ENCODE measurements around the gene ATG16L2. TPM values are rescaled to one million over a fixed set of nuclear protein-coding genes. Genes with fewer than 3 reads are reported as not detected.

The ATG16L2 gene
- total and polyA plus RNA-seq, 4 donors, result 4.7 to 17.8 (median 7.4) TPM

DNA sequence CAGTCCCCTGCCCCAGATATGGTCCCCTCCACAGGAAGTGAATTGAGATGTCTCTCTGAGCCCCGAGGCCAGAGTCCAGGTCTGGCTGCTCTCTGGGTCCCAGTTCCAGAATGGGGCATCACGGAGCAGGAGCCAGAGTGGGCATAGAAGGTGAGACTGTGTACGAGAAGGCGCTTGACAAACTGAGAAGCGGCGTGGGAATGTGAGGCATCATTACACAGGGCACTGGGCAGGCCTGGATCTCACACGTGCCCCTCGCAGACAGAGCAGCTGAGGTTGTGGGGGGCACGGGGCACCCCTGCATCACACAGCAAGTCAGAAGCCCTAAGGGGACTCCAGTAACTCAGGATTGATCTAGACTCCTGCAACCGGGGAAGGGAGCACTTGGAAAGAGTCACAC lies 29.5 kb upstream of the ATG16L2 start:
- TF ChIP-seq, protein P1, sequence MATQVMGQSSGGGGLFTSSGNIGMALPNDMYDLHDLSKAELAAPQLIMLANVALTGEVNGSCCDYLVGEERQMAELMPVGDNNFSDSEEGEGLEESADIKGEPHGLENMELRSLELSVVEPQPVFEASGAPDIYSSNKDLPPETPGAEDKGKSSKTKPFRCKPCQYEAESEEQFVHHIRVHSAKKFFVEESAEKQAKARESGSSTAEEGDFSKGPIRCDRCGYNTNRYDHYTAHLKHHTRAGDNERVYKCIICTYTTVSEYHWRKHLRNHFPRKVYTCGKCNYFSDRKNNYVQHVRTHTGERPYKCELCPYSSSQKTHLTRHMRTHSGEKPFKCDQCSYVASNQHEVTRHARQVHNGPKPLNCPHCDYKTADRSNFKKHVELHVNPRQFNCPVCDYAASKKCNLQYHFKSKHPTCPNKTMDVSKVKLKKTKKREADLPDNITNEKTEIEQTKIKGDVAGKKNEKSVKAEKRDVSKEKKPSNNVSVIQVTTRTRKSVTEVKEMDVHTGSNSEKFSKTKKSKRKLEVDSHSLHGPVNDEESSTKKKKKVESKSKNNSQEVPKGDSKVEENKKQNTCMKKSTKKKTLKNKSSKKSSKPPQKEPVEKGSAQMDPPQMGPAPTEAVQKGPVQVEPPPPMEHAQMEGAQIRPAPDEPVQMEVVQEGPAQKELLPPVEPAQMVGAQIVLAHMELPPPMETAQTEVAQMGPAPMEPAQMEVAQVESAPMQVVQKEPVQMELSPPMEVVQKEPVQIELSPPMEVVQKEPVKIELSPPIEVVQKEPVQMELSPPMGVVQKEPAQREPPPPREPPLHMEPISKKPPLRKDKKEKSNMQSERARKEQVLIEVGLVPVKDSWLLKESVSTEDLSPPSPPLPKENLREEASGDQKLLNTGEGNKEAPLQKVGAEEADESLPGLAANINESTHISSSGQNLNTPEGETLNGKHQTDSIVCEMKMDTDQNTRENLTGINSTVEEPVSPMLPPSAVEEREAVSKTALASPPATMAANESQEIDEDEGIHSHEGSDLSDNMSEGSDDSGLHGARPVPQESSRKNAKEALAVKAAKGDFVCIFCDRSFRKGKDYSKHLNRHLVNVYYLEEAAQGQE (IDR thresholded peaks at IDR 0.05), result no peak
- TF ChIP-seq GABPA (IDR thresholded peaks at IDR 0.05 in 1 of 2, conservative IDR thresholded peaks at IDR 0.05 in 1 of 2), result no peak
- TF ChIP-seq FOXA2 (IDR thresholded peaks at IDR 0.05), result no peak
- no peak for TF ChIP-seq HNF4A (conservative IDR thresholded peaks at IDR 0.05)
- no peak for TF ChIP-seq NR2F2 (IDR thresholded peaks at IDR 0.05)
- no peak for TF ChIP-seq FOXA1 (IDR thresholded peaks at IDR 0.05)
- no peak for TF ChIP-seq EGR1 (IDR thresholded peaks at IDR 0.05; ENCODE audit: low read depth in 2 of 2)
- Histone ChIP-seq H3K36me3 (ENCODE audit: control insufficient read depth in 4 of 4, insufficient read depth in 3 of 4, low read depth in 1 of 4, low read length in 3 of 4) (no peaks in the 10 kb centered on the region), H3K27me3 (ENCODE audit: control insufficient read depth in 4 of 4, insufficient read depth in 4 of 4, low read length in 3 of 4) (no peaks in the 10 kb centered on the region), H3K27ac (ENCODE audit: low read depth in 1 of 2, low read length in 2 of 2) (no peak overlapping the region), H3K4me1 (ENCODE audit: control insufficient read depth in 4 of 4, insufficient read depth in 4 of 4, low read length in 3 of 4) (peaks cover 14 to 59% (median 46%) of the 10 kb centered on the region in 4 donors), H3K9me3 (ENCODE audit: control insufficient read depth in 4 of 4, low read length in 3 of 4) (no peaks in the 10 kb centered on the region), H3K4me3 (ENCODE audit: low read depth in 1 of 3, low read length in 3 of 3) (no peak overlapping the region), H3K9ac (ENCODE audit: low read depth in 1 of 2, low read length in 2 of 2) (no peak overlapping the region)
- WGBS, result 91% methylated on average over 10 of the region's 10 CpGs
- no peak for DNase-seq (ENCODE audit: low spot score)

DNA sequence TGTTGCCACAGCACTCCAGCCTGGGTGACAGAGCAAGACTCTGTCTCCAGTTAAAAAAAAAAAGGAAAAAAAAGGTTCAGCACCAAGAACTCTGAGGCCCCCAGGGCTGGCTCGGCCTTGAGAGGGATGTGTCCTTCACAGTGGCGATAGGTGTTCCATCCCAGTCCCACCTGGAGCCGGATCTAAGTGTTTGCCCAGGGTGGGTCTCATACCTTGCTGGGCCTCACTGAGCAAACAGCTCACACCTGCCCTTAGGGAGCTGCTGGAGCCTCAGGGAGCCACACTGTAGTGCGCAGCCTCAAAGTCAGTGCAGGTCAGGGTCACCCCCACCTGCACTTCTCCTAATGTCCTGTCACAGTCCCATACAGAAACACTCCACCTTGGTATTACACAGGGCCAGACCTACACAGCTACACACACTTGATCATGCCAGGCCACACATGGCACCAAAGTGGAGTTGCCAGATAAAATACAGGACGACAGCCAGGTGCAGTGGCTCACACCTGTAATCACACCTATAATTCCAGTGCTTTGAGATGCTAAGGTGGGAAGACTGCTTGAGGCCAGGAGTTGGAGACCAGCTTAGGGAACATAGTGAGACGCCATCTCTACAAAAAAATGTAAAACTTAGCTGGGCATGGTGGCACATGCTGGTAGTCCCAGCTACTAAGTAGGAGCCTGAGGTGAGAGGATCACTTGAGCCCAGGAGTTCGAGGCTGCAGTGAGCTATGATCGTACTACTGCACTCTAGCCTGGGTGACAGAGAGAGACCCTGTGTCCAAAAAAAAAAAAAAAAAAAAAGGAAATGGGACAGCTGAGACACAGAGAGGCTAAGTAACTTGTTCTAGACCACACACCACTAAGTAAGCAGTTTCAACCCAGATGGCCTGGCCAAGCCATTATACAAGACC lies 27.7 kb upstream of the ATG16L2 start:
- no peaks in the 10 kb centered on the region for H3K36me3 ChIP-seq (ENCODE audit: control insufficient read depth in 4 of 4, insufficient read depth in 3 of 4, low read depth in 1 of 4, low read length in 3 of 4)
- peaks cover 14 to 57% (median 44%) of the 10 kb centered on the region in 4 donors for H3K4me1 ChIP-seq (ENCODE audit: control insufficient read depth in 4 of 4, insufficient read depth in 4 of 4, low read length in 3 of 4)
- H3K27me3 ChIP-seq (ENCODE audit: control insufficient read depth in 4 of 4, insufficient read depth in 4 of 4, low read length in 3 of 4), result no peaks in the 10 kb centered on the region
- no peak for DNase-seq (ENCODE audit: low spot score)
- H3K4me3 ChIP-seq (ENCODE audit: low read depth in 1 of 3, low read length in 3 of 3), result no peak overlapping the region
- peak overlapping the region; percentile 4 to 45 for H3K9ac ChIP-seq (ENCODE audit: low read depth in 1 of 2, low read length in 2 of 2)
- peak overlapping the region; percentile 71 to 82 for H3K27ac ChIP-seq (ENCODE audit: low read depth in 1 of 2, low read length in 2 of 2)
- TF ChIP-seq HNF4G (IDR thresholded peaks at IDR 0.05) (no peak), HNF4A (conservative IDR thresholded peaks at IDR 0.05) (no peak), JUND (IDR thresholded peaks at IDR 0.05) (no peak), RXRA (IDR thresholded peaks at IDR 0.05) (no peak)
- H3K9me3 ChIP-seq (ENCODE audit: control insufficient read depth in 4 of 4, low read length in 3 of 4), result no peaks in the 10 kb centered on the region
- 70% methylated on average over 8 of the region's 8 CpGs for WGBS

DNA sequence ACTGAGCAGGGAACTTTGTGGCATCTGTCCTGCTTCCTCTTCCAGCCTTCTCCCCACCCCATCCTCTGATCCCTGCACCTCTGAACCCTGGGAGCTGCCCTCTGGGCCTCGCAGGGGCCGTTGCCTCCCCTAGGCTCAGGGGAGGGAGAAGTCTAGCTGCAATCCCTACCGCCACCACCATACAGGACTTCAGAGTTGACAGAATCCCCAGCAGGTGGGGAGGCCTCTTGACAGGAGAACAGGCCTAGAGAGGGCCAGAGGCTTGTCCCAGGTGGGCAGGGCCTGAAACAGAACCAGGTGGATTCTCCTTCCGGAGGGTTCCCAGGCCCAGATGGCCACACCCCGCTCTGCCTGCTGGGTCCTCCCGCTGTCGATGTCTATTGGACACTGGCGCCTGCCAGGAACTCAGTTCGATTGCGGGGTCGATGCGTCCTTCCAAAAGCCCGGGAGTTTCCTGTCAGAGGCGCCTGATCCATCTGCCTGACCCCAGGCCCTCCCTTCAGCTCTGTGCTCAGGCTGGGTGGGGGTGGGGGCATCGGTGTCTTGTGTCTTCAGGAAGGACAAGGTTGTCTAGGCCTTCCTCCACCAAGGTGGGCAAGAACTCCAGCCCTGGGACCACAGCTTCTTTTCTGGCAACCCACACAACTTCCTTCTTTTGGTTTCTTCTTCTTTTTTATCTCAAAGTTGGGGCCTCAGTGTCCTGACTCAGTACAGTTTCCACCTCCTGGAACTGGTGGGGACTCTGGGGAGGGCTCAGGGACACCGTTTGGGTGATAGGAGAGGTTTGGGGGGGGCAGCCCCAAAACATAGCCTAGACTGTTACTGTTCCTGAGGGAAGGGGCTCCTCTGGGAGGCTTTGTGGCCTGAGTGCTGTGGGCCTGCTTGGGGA lies 26.8 kb upstream of the ATG16L2 start:
- H3K4me3 ChIP-seq (ENCODE audit: low read depth in 1 of 3, low read length in 3 of 3), result peak overlapping the region in 1 of 3 donors; percentile 1
- TF ChIP-seq RXRA (IDR thresholded peaks at IDR 0.05), result peak; percentile 73 to 83
- peak in 1 of 2 donors; percentile 16 for TF ChIP-seq EGR1 (IDR thresholded peaks at IDR 0.05; ENCODE audit: low read depth in 2 of 2)
- TF ChIP-seq HNF4A (conservative IDR thresholded peaks at IDR 0.05), result peak; percentile 74 to 92
- TF ChIP-seq FOXA1 (IDR thresholded peaks at IDR 0.05), result peak; percentile 12
- no peak for TF ChIP-seq HNF4G (IDR thresholded peaks at IDR 0.05)
- TF ChIP-seq RAD21 (IDR thresholded peaks at IDR 0.05), result peak; percentile 53 to 73
- peak in 1 of 2 donors; percentile 28 for TF ChIP-seq JUND (IDR thresholded peaks at IDR 0.05)
- TF ChIP-seq, protein P2, sequence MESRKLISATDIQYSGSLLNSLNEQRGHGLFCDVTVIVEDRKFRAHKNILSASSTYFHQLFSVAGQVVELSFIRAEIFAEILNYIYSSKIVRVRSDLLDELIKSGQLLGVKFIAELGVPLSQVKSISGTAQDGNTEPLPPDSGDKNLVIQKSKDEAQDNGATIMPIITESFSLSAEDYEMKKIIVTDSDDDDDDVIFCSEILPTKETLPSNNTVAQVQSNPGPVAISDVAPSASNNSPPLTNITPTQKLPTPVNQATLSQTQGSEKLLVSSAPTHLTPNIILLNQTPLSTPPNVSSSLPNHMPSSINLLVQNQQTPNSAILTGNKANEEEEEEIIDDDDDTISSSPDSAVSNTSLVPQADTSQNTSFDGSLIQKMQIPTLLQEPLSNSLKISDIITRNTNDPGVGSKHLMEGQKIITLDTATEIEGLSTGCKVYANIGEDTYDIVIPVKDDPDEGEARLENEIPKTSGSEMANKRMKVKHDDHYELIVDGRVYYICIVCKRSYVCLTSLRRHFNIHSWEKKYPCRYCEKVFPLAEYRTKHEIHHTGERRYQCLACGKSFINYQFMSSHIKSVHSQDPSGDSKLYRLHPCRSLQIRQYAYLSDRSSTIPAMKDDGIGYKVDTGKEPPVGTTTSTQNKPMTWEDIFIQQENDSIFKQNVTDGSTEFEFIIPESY (IDR thresholded peaks at IDR 0.05), result peak; percentile 51
- peak; percentile 66 for TF ChIP-seq YY1 (IDR thresholded peaks at IDR 0.05)
- TF ChIP-seq TAF1 (conservative IDR thresholded peaks at IDR 0.05), result no peak
- peak; percentile 78 for TF ChIP-seq NR2F2 (IDR thresholded peaks at IDR 0.05)
- TF ChIP-seq, protein P3, sequence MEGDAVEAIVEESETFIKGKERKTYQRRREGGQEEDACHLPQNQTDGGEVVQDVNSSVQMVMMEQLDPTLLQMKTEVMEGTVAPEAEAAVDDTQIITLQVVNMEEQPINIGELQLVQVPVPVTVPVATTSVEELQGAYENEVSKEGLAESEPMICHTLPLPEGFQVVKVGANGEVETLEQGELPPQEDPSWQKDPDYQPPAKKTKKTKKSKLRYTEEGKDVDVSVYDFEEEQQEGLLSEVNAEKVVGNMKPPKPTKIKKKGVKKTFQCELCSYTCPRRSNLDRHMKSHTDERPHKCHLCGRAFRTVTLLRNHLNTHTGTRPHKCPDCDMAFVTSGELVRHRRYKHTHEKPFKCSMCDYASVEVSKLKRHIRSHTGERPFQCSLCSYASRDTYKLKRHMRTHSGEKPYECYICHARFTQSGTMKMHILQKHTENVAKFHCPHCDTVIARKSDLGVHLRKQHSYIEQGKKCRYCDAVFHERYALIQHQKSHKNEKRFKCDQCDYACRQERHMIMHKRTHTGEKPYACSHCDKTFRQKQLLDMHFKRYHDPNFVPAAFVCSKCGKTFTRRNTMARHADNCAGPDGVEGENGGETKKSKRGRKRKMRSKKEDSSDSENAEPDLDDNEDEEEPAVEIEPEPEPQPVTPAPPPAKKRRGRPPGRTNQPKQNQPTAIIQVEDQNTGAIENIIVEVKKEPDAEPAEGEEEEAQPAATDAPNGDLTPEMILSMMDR (IDR thresholded peaks at IDR 0.05; ENCODE audit: low read depth, low read length, missing input control), result peak; percentile 43

More for the DNA sequence above, 26.8 kb upstream of the ATG16L2 start:
- peak overlapping the region; percentile 4 to 45 for H3K9ac ChIP-seq (ENCODE audit: low read depth in 1 of 2, low read length in 2 of 2)
- DNase-seq (ENCODE audit: low spot score), result peak; percentile 75
- 8% methylated on average over 16 of the region's 16 CpGs for WGBS
- peaks cover 14 to 52% (median 40%) of the 10 kb centered on the region in 4 donors for H3K4me1 ChIP-seq (ENCODE audit: control insufficient read depth in 4 of 4, insufficient read depth in 4 of 4, low read length in 3 of 4)
- peak overlapping the region; percentile 71 to 82 for H3K27ac ChIP-seq (ENCODE audit: low read depth in 1 of 2, low read length in 2 of 2)
- no peaks in the 10 kb centered on the region for H3K9me3 ChIP-seq (ENCODE audit: control insufficient read depth in 4 of 4, low read length in 3 of 4)
- no peaks in the 10 kb centered on the region for H3K27me3 ChIP-seq (ENCODE audit: control insufficient read depth in 4 of 4, insufficient read depth in 4 of 4, low read length in 3 of 4)
- H3K36me3 ChIP-seq (ENCODE audit: control insufficient read depth in 4 of 4, insufficient read depth in 3 of 4, low read depth in 1 of 4, low read length in 3 of 4), result no peaks in the 10 kb centered on the region

All from liver (tissue), 9 donors.